ENCODE measurements around the gene CD22. TPM values are rescaled to one million over a fixed set of nuclear protein-coding genes. Genes with fewer than 3 reads are reported as not detected.

Gene CD22
- total and polyA plus RNA-seq, 4 donors: 0.15 to 4.1 (median 1.3) TPM

- H3K36me3 ChIP-seq (ENCODE audit: control insufficient read depth in 4 of 4, insufficient read depth in 3 of 4, low read depth in 1 of 4, low read length in 3 of 4): no peaks in the 10 kb centered on the region
- no peak for DNase-seq (ENCODE audit: low spot score)
- peaks cover 0 to 8% (median 4%) of the 10 kb centered on the region in 4 donors for H3K4me1 ChIP-seq (ENCODE audit: control insufficient read depth in 4 of 4, insufficient read depth in 4 of 4, low read length in 3 of 4)
- no peak overlapping the region for H3K9ac ChIP-seq (ENCODE audit: low read depth in 1 of 2, low read length in 2 of 2)
- no peak for TF ChIP-seq ATF3 (IDR thresholded peaks at IDR 0.05)
- TF ChIP-seq CTCF (IDR thresholded peaks at IDR 0.05; ENCODE audit: low read depth, low read length, missing input control): no peak
- no peak for TF ChIP-seq EGR1 (IDR thresholded peaks at IDR 0.05; ENCODE audit: low read depth in 2 of 2)
- TF ChIP-seq HNF4G (IDR thresholded peaks at IDR 0.05): no peak
- TF ChIP-seq RXRA (IDR thresholded peaks at IDR 0.05): no peak
- no peak for TF ChIP-seq YY1 (IDR thresholded peaks at IDR 0.05)
- TF ChIP-seq FOXA1 (IDR thresholded peaks at IDR 0.05): no peak
- no peak for TF ChIP-seq JUND (IDR thresholded peaks at IDR 0.05)
- no peak for TF ChIP-seq REST (IDR thresholded peaks at IDR 0.05)
- no peak for TF ChIP-seq MAX (IDR thresholded peaks at IDR 0.05)
- no peak for TF ChIP-seq SP1 (IDR thresholded peaks at IDR 0.05)
- WGBS: 68% methylated on average over 6 of the region's 6 CpGs
- H3K4me3 ChIP-seq (ENCODE audit: low read depth in 1 of 3, low read length in 3 of 3): no peak overlapping the region
- no peaks in the 10 kb centered on the region for H3K9me3 ChIP-seq (ENCODE audit: control insufficient read depth in 4 of 4, low read length in 3 of 4)
- no peak overlapping the region for H3K27ac ChIP-seq (ENCODE audit: low read depth in 1 of 2, low read length in 2 of 2)
- H3K27me3 ChIP-seq (ENCODE audit: control insufficient read depth in 4 of 4, insufficient read depth in 4 of 4, low read length in 3 of 4): no peaks in the 10 kb centered on the region
Measured at GRCh38 chr19:35305181-35305580, 23.8 kb upstream of the CD22 start.

- H3K36me3 ChIP-seq (ENCODE audit: control insufficient read depth in 4 of 4, insufficient read depth in 3 of 4, low read depth in 1 of 4, low read length in 3 of 4): no peaks in the 10 kb centered on the region
- WGBS: 94% methylated on average over 20 of the region's 20 CpGs
- H3K4me3 ChIP-seq (ENCODE audit: low read depth in 1 of 3, low read length in 3 of 3): no peak overlapping the region
- H3K27me3 ChIP-seq (ENCODE audit: control insufficient read depth in 4 of 4, insufficient read depth in 4 of 4, low read length in 3 of 4): no peaks in the 10 kb centered on the region
- no peak for TF ChIP-seq CTCF (IDR thresholded peaks at IDR 0.05; ENCODE audit: low read depth, low read length, missing input control)
- TF ChIP-seq TAF1 (conservative IDR thresholded peaks at IDR 0.05): no peak
- no peak for TF ChIP-seq RAD21 (IDR thresholded peaks at IDR 0.05)
- no peak for TF ChIP-seq HNF4A (conservative IDR thresholded peaks at IDR 0.05)
- no peak for TF ChIP-seq MAX (IDR thresholded peaks at IDR 0.05)
- no peak for TF ChIP-seq SP1 (IDR thresholded peaks at IDR 0.05)
- no peak for TF ChIP-seq YY1 (IDR thresholded peaks at IDR 0.05)
- H3K27ac ChIP-seq (ENCODE audit: low read depth in 1 of 2, low read length in 2 of 2): no peak overlapping the region
- peaks cover 0 to 8% (median 4%) of the 10 kb centered on the region in 4 donors for H3K4me1 ChIP-seq (ENCODE audit: control insufficient read depth in 4 of 4, insufficient read depth in 4 of 4, low read length in 3 of 4)
- H3K9me3 ChIP-seq (ENCODE audit: control insufficient read depth in 4 of 4, low read length in 3 of 4): no peaks in the 10 kb centered on the region
- DNase-seq (ENCODE audit: low spot score): no peak
- no peak overlapping the region for H3K9ac ChIP-seq (ENCODE audit: low read depth in 1 of 2, low read length in 2 of 2)
Measured at GRCh38 chr19:35306473-35307246, 22.3 kb upstream of the CD22 start.
